HCT116 (cell line): ENCODE data around the gene MOB4. TPM values are rescaled to one million over a fixed set of nuclear protein-coding genes. Genes with fewer than 3 reads are reported as not detected.

Experiments
- ATAC-seq: fragments of 200-7000 bp; cut with Tn5 transposase; 2 replicates; pipeline ENCODE4 v1.9.1; 2020; ENCODE audit warnings: mild to moderate bottlenecking, moderate library complexity
- BruUV-seq: library from RNA; stranded (reverse); fragments of 400-500 nt; replicated peaks from 2 replicates; lab custom pipeline; 2021; lab: Mats Ljungman, UMichigan
- CTCF ChIA-PET: fragments of 300-600 bp; sonication (Branson Sonifier 250); formaldehyde crosslinking; loops from one replicate; lab custom pipeline; 2021; ENCODE audit warnings: antibody characterized with exemption; lab: Charles Lee
- POLR2A ChIA-PET: fragments of 300-600, 350-600 bp; sonication (Branson Sonifier 250); formaldehyde crosslinking; loops from one replicate; lab custom pipeline; 2021; ENCODE audit warnings: antibody characterized with exemption; lab: Charles Lee
- RAD21 ChIA-PET, 2 experiments: fragments of 300-600 bp; sonication (Branson Sonifier 250); formaldehyde crosslinking; loops; one replicate each; lab custom pipeline; 2023; ENCODE audit warnings: low total read pairs in 2 of 2; ENCODE audit not compliant: uncharacterized antibody in 2 of 2, unreplicated experiment in 2 of 2, low non-redundant PET in 1 of 2; lab: Charles Lee
- DNase-seq: peaks from one replicate; pipeline ENCODE4 v3.0.0-alpha.2; 2010; ENCODE audit warnings: low read depth, low spot score
- H2AFZ ChIP-seq: fragments of 200-600 bp; shearing (Covaris generic), sonication (generic); 2 replicates; pipeline ENCODE4 v1.6.1; 2017; ENCODE audit warnings: low read depth, mixed run types, mixed read lengths, antibody characterized with exemption, low read length; ENCODE audit not compliant: poor library complexity, severe bottlenecking
- H3K27ac ChIP-seq: 2 replicates; pipeline ENCODE4 v1.5.1; 2012; ENCODE audit warnings: low read depth, low read length
- H3K27me3 ChIP-seq: fragments of 200-600 bp; sonication (generic); 2 replicates; pipeline ENCODE4 v1.6.1; 2016; ENCODE audit warnings: mixed run types, low read length, mixed read lengths; ENCODE audit not compliant: insufficient read depth
- H3K36me3 ChIP-seq, 2 experiments: fragments of 200-500 bp in 1 of 2; fragments of 200-600 bp in 1 of 2; sonication (Bioruptor generic) in 1 of 2; sonication (generic) in 1 of 2; 2 replicates each; pipeline versions ENCODE4 v1.5.1 to v1.6.1; 2014 to 2016; ENCODE audit warnings: low read length in 2 of 2, inconsistent platforms in 1 of 2, mixed read lengths in 1 of 2, mixed run types in 1 of 2; ENCODE audit not compliant: insufficient read depth in 2 of 2, control insufficient read depth in 1 of 2
- H3K4me1 ChIP-seq, 2 experiments: fragments of 200-600 bp in 1 of 2; sonication (generic) in 1 of 2; 2 replicates each; pipeline versions ENCODE4 v1.5.1 to v1.6.1; 2012 to 2017; ENCODE audit warnings: low read length in 2 of 2, inconsistent platforms in 1 of 2, mild to moderate bottlenecking in 1 of 2, mixed read lengths in 1 of 2, mixed run types in 1 of 2, moderate library complexity in 1 of 2; ENCODE audit not compliant: insufficient read depth in 2 of 2, control insufficient read depth in 1 of 2
- H3K4me2 ChIP-seq: fragments of 200-600 bp; sonication (generic); 2 replicates; pipeline ENCODE4 v1.6.1; 2017; ENCODE audit warnings: mixed run types, low read length, mixed read lengths
- H3K4me3 ChIP-seq, 2 experiments: fragments of 200-600 bp in 1 of 2; sonication (generic) in 1 of 2; replicated peaks in 1 of 2; 2 replicates each; pipeline ENCODE4 v1.5.1; 2011 to 2016; ENCODE audit warnings: low read length in 2 of 2, control low read depth in 1 of 2, low read depth in 1 of 2, mild to moderate bottlenecking in 1 of 2, mixed read lengths in 1 of 2, mixed run types in 1 of 2
- H3K79me2 ChIP-seq: fragments of 200-600 bp; sonication (generic); 2 replicates; pipeline ENCODE4 v1.6.1; 2017; ENCODE audit warnings: mild to moderate bottlenecking, mixed run types, low read length, moderate library complexity, mixed read lengths; ENCODE audit not compliant: insufficient read depth
- H3K9ac ChIP-seq: fragments of 200-600 bp; sonication (generic); 2 replicates; pipeline ENCODE4 v1.6.1; 2016; ENCODE audit warnings: low read length, mixed read lengths
- H3K9me2 ChIP-seq: fragments of 200-600 bp; sonication (generic), shearing (Covaris generic); 2 replicates; pipeline ENCODE4 v1.6.1; 2017; ENCODE audit warnings: mixed run types, mild to moderate bottlenecking, moderate library complexity; ENCODE audit not compliant: insufficient read depth
- H3K9me3 ChIP-seq, 2 experiments: fragments of 200-500 bp in 1 of 2; fragments of 200-600 bp in 1 of 2; sonication (Bioruptor generic) in 1 of 2; sonication (generic) in 1 of 2; 2 replicates each; pipeline ENCODE4 v1.6.1; 2014 to 2017; ENCODE audit warnings: low read length in 2 of 2, mixed read lengths in 2 of 2, inconsistent platforms in 1 of 2, low read depth in 1 of 2, mild to moderate bottlenecking in 1 of 2, mixed run types in 1 of 2, moderate library complexity in 1 of 2; ENCODE audit not compliant: control insufficient read depth in 1 of 2, insufficient read depth in 1 of 2
- H4K20me1 ChIP-seq: fragments of 200-600 bp; sonication (generic), shearing (Covaris generic); 2 replicates; pipeline ENCODE4 v1.6.1; 2017; ENCODE audit warnings: mixed run types, mild to moderate bottlenecking, moderate library complexity; ENCODE audit not compliant: insufficient read depth
- CBX3 ChIP-seq: IDR thresholded peaks from 2 replicates; pipeline ENCODE4 v1.6.1; 2012; ENCODE audit warnings: low read depth
- CEBPB ChIP-seq: IDR thresholded peaks from 2 replicates; pipeline ENCODE4 v1.6.1; 2012; ENCODE audit warnings: low read depth
- CTCF ChIP-seq, 3 experiments: fragments of 200-600 bp in 1 of 3; sonication (generic) in 1 of 3; IDR thresholded peaks in 2 of 3; conservative IDR thresholded peaks in 1 of 3; 2 replicates each; pipeline ENCODE4 v1.5.1; 2012 to 2017; ENCODE audit warnings: low read depth in 2 of 3, low read length in 2 of 3, antibody characterized with exemption in 1 of 3, borderline replicate concordance in 1 of 3, control low read depth in 1 of 3, mild to moderate bottlenecking in 1 of 3, mixed read lengths in 1 of 3, mixed run types in 1 of 3, moderate library complexity in 1 of 3; ENCODE audit not compliant: insufficient read depth in 1 of 3
- EGR1 ChIP-seq: IDR thresholded peaks from 2 replicates; pipeline ENCODE4 v1.6.1; 2012; ENCODE audit warnings: low read depth
- ELF1 ChIP-seq: IDR thresholded peaks from 2 replicates; pipeline ENCODE4 v1.6.1; 2012; ENCODE audit warnings: low read depth, borderline replicate concordance
- FOSL1 ChIP-seq: IDR thresholded peaks from 2 replicates; pipeline ENCODE4 v1.6.1; 2012; ENCODE audit warnings: low read depth
- SIN3A ChIP-seq: IDR thresholded peaks from 2 replicates; pipeline ENCODE4 v1.6.1; 2012; ENCODE audit warnings: low read depth
- YY1 ChIP-seq: IDR thresholded peaks from 2 replicates; pipeline ENCODE4 v1.6.1; 2011; ENCODE audit warnings: low read length, low read depth, moderate library complexity, mild to moderate bottlenecking; ENCODE audit not compliant: insufficient replicate concordance; ENCODE audit errors: extremely low read depth
- intact Hi-C: fragments of 100-400 bp; cut with micrococcal nuclease; formaldehyde crosslinking; loops from 2 replicates; pipeline ENCODE4 v1.10.0; 2022
- total RNA-seq: library from RNA; stranded (reverse); gene quantifications from one replicate; pipeline ENCODE4 v1.2.1, GENCODE V29; 2021; ENCODE audit not compliant: unreplicated experiment
- TF ChIP-seq, protein P1 (sequence below): IDR thresholded peaks from 2 replicates; pipeline ENCODE4 v1.6.1; 2012

The MOB4 gene
- total RNA-seq, 1 experiment from 2014 or later = 24.4 TPM

DNA sequence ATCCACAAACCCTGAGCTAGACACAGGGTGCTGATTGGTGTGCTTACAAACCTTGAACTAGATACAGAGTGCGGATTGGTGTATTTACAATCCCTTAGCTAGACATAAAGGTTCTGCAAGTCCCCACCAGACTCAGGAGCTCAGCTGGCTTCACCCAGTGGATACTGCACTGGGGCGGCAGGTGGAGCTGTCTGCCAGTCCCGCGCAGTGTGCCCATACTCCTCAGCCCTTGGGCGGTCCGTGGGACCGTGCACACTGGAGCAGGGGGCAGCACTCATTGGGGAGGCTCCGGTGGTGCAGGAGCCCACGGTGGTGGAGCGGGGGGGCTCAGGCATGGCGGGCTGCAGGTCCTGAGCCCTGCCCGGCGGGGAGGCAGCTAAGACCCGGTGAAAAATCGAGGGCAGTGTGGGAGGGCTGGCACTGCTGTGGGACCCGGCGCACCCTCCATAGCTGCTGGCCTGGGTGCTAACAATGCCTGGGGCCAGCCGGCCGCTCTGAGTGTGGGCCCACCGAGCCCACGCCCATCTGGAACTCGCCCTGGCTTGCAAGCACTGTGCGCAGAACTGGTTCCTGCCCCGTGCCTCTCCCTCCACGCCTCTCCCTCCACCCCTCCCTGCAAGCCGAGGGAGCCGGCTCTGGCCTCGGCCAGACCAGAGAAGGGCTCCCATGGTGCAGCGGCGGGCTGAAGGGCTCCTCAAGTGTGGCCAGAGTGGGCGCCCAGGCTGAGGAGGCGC lies 75.6 kb downstream of the MOB4 start:
- TF ChIP-seq YY1 (no peak), CEBPB (no peak), ELF1 (no peak), CTCF (IDR thresholded peaks at IDR 0.05 in 2 of 3, conservative IDR thresholded peaks at IDR 0.05 in 1 of 3; ENCODE audit: borderline replicate concordance in 1 of 3, insufficient read depth in 1 of 3, low read depth in 2 of 3, low read length in 2 of 3) (no peak), SIN3A (no peak), CBX3 (no peak), FOSL1 (no peak), EGR1 (no peak)
- TF ChIP-seq, protein P1, sequence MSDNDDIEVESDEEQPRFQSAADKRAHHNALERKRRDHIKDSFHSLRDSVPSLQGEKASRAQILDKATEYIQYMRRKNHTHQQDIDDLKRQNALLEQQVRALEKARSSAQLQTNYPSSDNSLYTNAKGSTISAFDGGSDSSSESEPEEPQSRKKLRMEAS = no peak
- TF ChIP-seq, all 23 proteins: peak for 0
- Histone ChIP-seq H3K27ac (no peak overlapping the region), H3K79me2 (no peaks in the 10 kb centered on the region), H2AFZ (no peak overlapping the region), H4K20me1 (no peaks in the 10 kb centered on the region), H3K4me3 (no peak overlapping the region), H3K27me3 (no peaks in the 10 kb centered on the region), H3K4me1 (no peaks in the 10 kb centered on the region), H3K9me3 (no peaks in the 10 kb centered on the region), H3K9me2 (no peaks in the 10 kb centered on the region), H3K9ac (no peak overlapping the region), H3K36me3 (no peaks in the 10 kb centered on the region), H3K4me2 (no peak overlapping the region)
- no TSS peak for BruUV-seq
- ATAC-seq (no peak), DNase-seq (no peak)
- RAD21 ChIA-PET = no interaction called here
- POLR2A ChIA-PET = no interaction called here
- CTCF ChIA-PET = interaction anchor here (0.6 kb wide), 1 partner anchor 128 kb away, joined by 4 read pairs; no protein-coding TSS in a partner anchor
- intact Hi-C loops = no loop called here
